ENCODE results near the gene SUCLA2. TPM values are rescaled to one million over a fixed set of nuclear protein-coding genes. Genes with fewer than 3 reads are reported as not detected.

SUCLA2 gene
- total RNA-seq, 1 experiment from 2014 or later = 39.1 TPM

- no peak overlapping the region for H3K9ac ChIP-seq (ENCODE audit: low read length)
- no peaks in the 10 kb centered on the region for H3K79me2 ChIP-seq (ENCODE audit: insufficient read depth, low read length)
- no peak overlapping the region for H3K4me2 ChIP-seq (ENCODE audit: low read length)
- no peak overlapping the region for H2AFZ ChIP-seq (ENCODE audit: low read depth, low read length, poor library complexity, severe bottlenecking)
- no peak for ATAC-seq
- H3K4me1 ChIP-seq (ENCODE audit: control insufficient read depth in 1 of 2, insufficient read depth in 2 of 2, low read length in 2 of 2) = no peaks in the 10 kb centered on the region
- ChIA-PET RAD21 (ENCODE audit: low non-redundant PET in 1 of 2, low total read pairs in 2 of 2, uncharacterized antibody in 2 of 2, unreplicated experiment in 2 of 2) (no interaction called here), POLR2A (interaction anchor here (1.3 kb wide), 1 partner anchor 20 kb away, joined by 3 read pairs; no protein-coding TSS in a partner anchor), CTCF (no interaction called here)
- TF ChIP-seq EZH2 (IDR thresholded peaks at IDR 0.05) (no peak), ZNF274 (IDR thresholded peaks at IDR 0.05; ENCODE audit: low read depth, low read length) (no peak), YY1 (IDR thresholded peaks at IDR 0.05; ENCODE audit: extremely low read depth, insufficient replicate concordance, low read depth, low read length) (no peak), POLR2AphosphoS5 (IDR thresholded peaks at IDR 0.05; ENCODE audit: low read depth, low read length) (no peak), CBX3 (IDR thresholded peaks at IDR 0.05; ENCODE audit: low read depth) (no peak), CEBPB (IDR thresholded peaks at IDR 0.05; ENCODE audit: low read depth) (no peak), ZFX (IDR thresholded peaks at IDR 0.05) (no peak), SRF (IDR thresholded peaks at IDR 0.05; ENCODE audit: low read depth) (no peak), ELF1 (IDR thresholded peaks at IDR 0.05; ENCODE audit: borderline replicate concordance, low read depth) (no peak), SIN3A (IDR thresholded peaks at IDR 0.05; ENCODE audit: low read depth) (no peak), JUND (IDR thresholded peaks at IDR 0.05) (no peak), SP1 (IDR thresholded peaks at IDR 0.05; ENCODE audit: low read depth) (no peak), RAD21 (IDR thresholded peaks at IDR 0.05; ENCODE audit: low read depth) (no peak), ATF3 (IDR thresholded peaks at IDR 0.05) (no peak)
- TF ChIP-seq, protein P1, sequence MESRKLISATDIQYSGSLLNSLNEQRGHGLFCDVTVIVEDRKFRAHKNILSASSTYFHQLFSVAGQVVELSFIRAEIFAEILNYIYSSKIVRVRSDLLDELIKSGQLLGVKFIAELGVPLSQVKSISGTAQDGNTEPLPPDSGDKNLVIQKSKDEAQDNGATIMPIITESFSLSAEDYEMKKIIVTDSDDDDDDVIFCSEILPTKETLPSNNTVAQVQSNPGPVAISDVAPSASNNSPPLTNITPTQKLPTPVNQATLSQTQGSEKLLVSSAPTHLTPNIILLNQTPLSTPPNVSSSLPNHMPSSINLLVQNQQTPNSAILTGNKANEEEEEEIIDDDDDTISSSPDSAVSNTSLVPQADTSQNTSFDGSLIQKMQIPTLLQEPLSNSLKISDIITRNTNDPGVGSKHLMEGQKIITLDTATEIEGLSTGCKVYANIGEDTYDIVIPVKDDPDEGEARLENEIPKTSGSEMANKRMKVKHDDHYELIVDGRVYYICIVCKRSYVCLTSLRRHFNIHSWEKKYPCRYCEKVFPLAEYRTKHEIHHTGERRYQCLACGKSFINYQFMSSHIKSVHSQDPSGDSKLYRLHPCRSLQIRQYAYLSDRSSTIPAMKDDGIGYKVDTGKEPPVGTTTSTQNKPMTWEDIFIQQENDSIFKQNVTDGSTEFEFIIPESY (IDR thresholded peaks at IDR 0.05; ENCODE audit: extremely low read depth, insufficient replicate concordance, low read length) = no peak
- H3K27ac ChIP-seq (ENCODE audit: low read depth, low read length) = no peak overlapping the region
- H3K27me3 ChIP-seq (ENCODE audit: insufficient read depth, low read length) = no peaks in the 10 kb centered on the region
- intact Hi-C loops (cut with micrococcal nuclease) = no loop called here
- no peak overlapping the region for H3K4me3 ChIP-seq (replicated peaks in 1 of 2; ENCODE audit: low read depth in 1 of 2, low read length in 2 of 2)
- H3K36me3 ChIP-seq (ENCODE audit: control insufficient read depth in 1 of 2, insufficient read depth in 2 of 2, low read length in 2 of 2) = no peaks in the 10 kb centered on the region
- H3K9me2 ChIP-seq (ENCODE audit: insufficient read depth) = no peaks in the 10 kb centered on the region
- H4K20me1 ChIP-seq (ENCODE audit: insufficient read depth) = no peaks in the 10 kb centered on the region
- BruUV-seq (replicated peaks) = no TSS peak
- H3K9me3 ChIP-seq (ENCODE audit: control insufficient read depth in 1 of 2, insufficient read depth in 1 of 2, low read depth in 1 of 2, low read length in 2 of 2) = no peaks in the 10 kb centered on the region
- DNase-seq (ENCODE audit: low read depth, low spot score) = no peak
Measured at GRCh38 chr13:48018637-48019036, 17.6 kb upstream of the SUCLA2 start.
